NOMO-1 treated with DMSO at 0.1 percent for 48 hours (cell line): Measurements from ENCODE around the gene MYT1.
"Not testable (repeated sequence)": the region's sequence is repeated elsewhere in the genome, so short reads cannot be mapped to it uniquely, and the experiment has no call there.

ENCODE experiments used
- DNase-seq: peaks from one replicate; lab custom pipeline; 2025; ENCODE audit not compliant: unreplicated experiment; lab: John Stamatoyannopoulos, UW

The MYT1 gene

GRCh38 chr20:64166721-64167615 is 2.7 kb downstream of the MYT1 start:
- DNase-seq, result no peak

- no peak for DNase-seq
Measured at GRCh38 chr20:64167676-64168075, 3.4 kb downstream of the MYT1 start.

- DNase-seq, result no peak
Measured at GRCh38 chr20:64168381-64169090, 4.3 kb downstream of the MYT1 start.

GRCh38 chr20:64169091-64169560 is 4.9 kb downstream of the MYT1 start:
- DNase-seq, result no peak

GRCh38 chr20:64171211-64171610 is 7.0 kb downstream of the MYT1 start:
- DNase-seq, result no peak

- DNase-seq, result no peak
Measured at GRCh38 chr20:64173116-64173515, 8.9 kb downstream of the MYT1 start.

GRCh38 chr20:64176551-64176950 is 12.3 kb downstream of the MYT1 start:
- no peak for DNase-seq

GRCh38 chr20:64176971-64177370 is 12.7 kb downstream of the MYT1 start:
- DNase-seq, result no peak

GRCh38 chr20:64177384-64177783 is 13.1 kb downstream of the MYT1 start:
- DNase-seq, result no peak

- no peak for DNase-seq
Measured at GRCh38 chr20:64177787-64178186, 13.5 kb downstream of the MYT1 start.

- not testable (repeated sequence) for DNase-seq
Measured at GRCh38 chr20:64178925-64179324, 14.7 kb downstream of the MYT1 start.

GRCh38 chr20:64179805-64180204 is 15.6 kb downstream of the MYT1 start:
- DNase-seq, result no peak

- no peak for DNase-seq
Measured at GRCh38 chr20:64180673-64181072, 16.4 kb downstream of the MYT1 start.

GRCh38 chr20:64181391-64181790 is 17.1 kb downstream of the MYT1 start:
- no peak for DNase-seq

GRCh38 chr20:64182146-64182865 is 18.1 kb downstream of the MYT1 start:
- DNase-seq, result no peak

GRCh38 chr20:64183313-64183712 is 19.1 kb downstream of the MYT1 start:
- DNase-seq, result no peak

GRCh38 chr20:64184795-64185194 is 20.5 kb downstream of the MYT1 start:
- no peak for DNase-seq

- no peak for DNase-seq
Measured at GRCh38 chr20:64185276-64185900, 21.1 kb downstream of the MYT1 start.

GRCh38 chr20:64186071-64186598 is 21.9 kb downstream of the MYT1 start:
- no peak for DNase-seq

GRCh38 chr20:64187213-64187612 is 23.0 kb downstream of the MYT1 start:
- not testable (repeated sequence) for DNase-seq

- no peak for DNase-seq
Measured at GRCh38 chr20:64188091-64188490, 23.8 kb downstream of the MYT1 start.
